ENCODE data around the gene SEC24A. TPM values are rescaled to one million over a fixed set of nuclear protein-coding genes. Genes with fewer than 3 reads are reported as not detected.

Gene SEC24A
- total RNA-seq, 1 experiment from 2014 or later = 9.5 TPM

Other genes starting within 250 kb of the SEC24A start
- gene CDKN2AIPNL, start 236.9 kb upstream of the SEC24A start, total RNA-seq (2014; rRNA removed; shearing (Covaris generic); ENCODE audit: low replicate concordance) = 62.5 and 74.1 TPM in 2 replicates
- 36.4 and 36.9 TPM in 2 replicates for gene JADE2, start 123.1 kb upstream of the SEC24A start, total RNA-seq (2014; rRNA removed; shearing (Covaris generic); ENCODE audit: low replicate concordance)
- 23.6 and 46.7 TPM in 2 replicates for gene SAR1B, start 16.0 kb upstream of the SEC24A start, total RNA-seq (2014; rRNA removed; shearing (Covaris generic); ENCODE audit: low replicate concordance)
- gene CAMLG, start 89.8 kb downstream of the SEC24A start, total RNA-seq (2014; rRNA removed; shearing (Covaris generic); ENCODE audit: low replicate concordance) = 19.8 and 21.7 TPM in 2 replicates
- gene DDX46, start 110.0 kb downstream of the SEC24A start, total RNA-seq (2014; rRNA removed; shearing (Covaris generic); ENCODE audit: low replicate concordance) = 8.2 and 8.5 TPM in 2 replicates
- gene C5orf24, start 197.2 kb downstream of the SEC24A start, total RNA-seq (2014; rRNA removed; shearing (Covaris generic); ENCODE audit: low replicate concordance) = 9.7 and 18.5 TPM in 2 replicates
- gene TXNDC15, start 225.6 kb downstream of the SEC24A start, total RNA-seq (2014; rRNA removed; shearing (Covaris generic); ENCODE audit: low replicate concordance) = 84.4 and 145 TPM in 2 replicates

All from Caki2 (cell line).